Right cardiac atrium (tissue), 5 donors: ENCODE results near the gene LRP1B. TPM values are rescaled to one million over a fixed set of nuclear protein-coding genes. Genes with fewer than 3 reads are reported as not detected.
"Not testable (repeated sequence)": the region's sequence is repeated elsewhere in the genome, so short reads cannot be mapped to it uniquely, and the experiment has no call there.

Experiments used
- ATAC-seq, 2 donors: fragments of 200-7000 bp; cut with Tn5 transposase; one replicate each; pipeline versions ENCODE4 v1.8.0 to v1.9.1; 2020; ENCODE audit warnings: moderate library complexity in 2 of 2, mild to moderate bottlenecking in 1 of 2
- DNase-seq, 3 donors: peaks; one replicate each; pipeline ENCODE4 v3.0.0-alpha.2; 2020
- H3K27ac ChIP-seq: one replicate; pipeline ENCODE4 v1.5.1; 2013; ENCODE audit warnings: mild to moderate bottlenecking, low read length, control low read depth, moderate library complexity
- H3K27me3 ChIP-seq: one replicate; pipeline ENCODE4 v1.6.1; 2013; ENCODE audit not compliant: control insufficient read depth, insufficient read depth
- H3K4me1 ChIP-seq: one replicate; pipeline ENCODE4 v1.6.1; 2013; ENCODE audit warnings: low read length; ENCODE audit not compliant: control insufficient read depth, insufficient read depth
- H3K4me3 ChIP-seq: one replicate; pipeline ENCODE4 v1.5.1; 2013; ENCODE audit warnings: low read length, control low read depth
- H3K9me3 ChIP-seq: one replicate; pipeline ENCODE4 v1.6.1; 2013; ENCODE audit warnings: low read length; ENCODE audit not compliant: control insufficient read depth
- WGBS: extraction: QIAGEN DNeasy Blood & Tissue Kit; methylation state at CpG from one replicate; pipeline ENCODE4 v1.1.7; 2013; 5-methylcytosine and 5-hydroxymethylcytosine counted together
- intact Hi-C, 4 donors: fragments of 100-400 bp; cut with DNase I; formaldehyde crosslinking; loops; one replicate each; pipeline versions ENCODE4 v1.11.0 to v1.14.0; 2022 to 2023
- polyA plus RNA-seq: library from polyadenylated mRNA; stranded (reverse); fragments of 200-250 nt; gene quantifications from one replicate; pipeline ENCODE4 v1.2.3, GENCODE V29; 2013
- total RNA-seq, 4 donors: library from RNA; stranded (reverse); fragmentation: NEBNext Ultra II Directional; extraction: Animal tissue kit (Norgen Biotek cat#: 25700); gene quantifications; one replicate each; pipeline ENCODE4 v1.2.1, GENCODE V29; 2021
- donor health status: healthy with polysubstance abuse.
- donor health status: DM: no; HTN: yes; CAD: no.
- donor health status: DM: no; HTN: no; CAD: no.
- donor health status: DM: no; HTN: yes; CAD: no; lungs with severe emphysema.
- donor health status: DM: yes; HTN: yes; CAD: no.

Gene LRP1B
- total and polyA plus RNA-seq, 5 donors = 0.21 to 1.8 (median 0.34) TPM

GRCh38 chr2:140454717-140455116 lies 1676.1 kb downstream of the LRP1B start:
- DNase-seq = no peak
- 49% methylated on average over 3 of the region's 3 CpGs for WGBS
- ATAC-seq = peak in 1 of 2 donors; percentile 39
- Histone ChIP-seq H3K9me3 (no peaks in the 10 kb centered on the region), H3K4me1 (no peaks in the 10 kb centered on the region), H3K27me3 (no peaks in the 10 kb centered on the region), H3K27ac (no peak overlapping the region), H3K4me3 (no peak overlapping the region)
- intact Hi-C loops = no loop called here

DNA sequence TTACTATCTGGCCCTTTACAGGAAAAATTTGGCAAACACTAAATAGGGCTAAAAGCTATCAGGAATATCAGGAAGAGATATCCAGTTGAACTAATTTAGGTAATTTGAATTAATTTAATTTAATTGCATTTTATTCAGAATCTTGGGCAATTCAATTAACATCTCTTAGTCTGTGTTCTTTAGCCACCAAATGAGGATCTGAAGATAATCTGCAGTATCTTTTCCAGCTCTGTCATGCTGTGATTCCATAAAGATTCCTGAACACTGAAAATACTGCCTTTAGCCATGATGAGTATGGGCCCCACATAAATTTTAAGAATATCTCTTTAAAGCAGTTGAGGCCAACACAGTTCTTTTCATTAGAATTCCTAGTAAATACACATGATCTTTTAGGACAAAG lies 1679.5 kb downstream of the LRP1B start:
- H3K27me3 ChIP-seq = no peaks in the 10 kb centered on the region
- H3K27ac ChIP-seq = no peak overlapping the region
- ATAC-seq = no peak
- no peak for DNase-seq
- no peaks in the 10 kb centered on the region for H3K4me1 ChIP-seq
- intact Hi-C loops = no loop called here
- no peaks in the 10 kb centered on the region for H3K9me3 ChIP-seq
- H3K4me3 ChIP-seq = no peak overlapping the region

DNA sequence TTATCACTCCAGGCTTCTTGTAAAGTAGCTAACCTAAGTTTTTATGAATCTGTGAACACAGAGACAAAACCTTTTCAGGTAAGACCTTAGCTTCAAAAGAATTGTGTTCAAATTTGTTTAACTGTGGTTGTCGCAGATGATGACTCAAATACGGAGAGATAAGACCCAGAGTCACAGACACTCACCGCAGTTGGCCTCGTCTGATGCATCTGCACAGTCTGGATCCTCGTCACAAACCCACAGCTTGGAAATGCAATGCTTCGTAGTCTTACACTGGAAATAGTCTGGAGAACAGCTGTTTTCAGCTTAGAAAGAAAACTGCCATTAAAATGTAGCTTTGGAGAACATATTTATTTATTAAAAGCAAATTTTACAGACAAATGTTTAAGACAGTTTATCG lies 1688.5 kb downstream of the LRP1B start:
- Histone ChIP-seq H3K9me3 (no peaks in the 10 kb centered on the region), H3K4me3 (no peak overlapping the region), H3K27me3 (no peaks in the 10 kb centered on the region), H3K4me1 (no peaks in the 10 kb centered on the region), H3K27ac (no peak overlapping the region)
- DNase-seq = no peak
- ATAC-seq = no peak
- WGBS = 45% methylated on average over 7 of the region's 7 CpGs
- intact Hi-C loops = no loop called here

GRCh38 chr2:140440815-140441214 lies 1690.0 kb downstream of the LRP1B start:
- no peak overlapping the region for H3K4me3 ChIP-seq
- WGBS = 39% methylated on average over 2 of the region's 2 CpGs
- intact Hi-C loops = no loop called here
- ATAC-seq (no peak), DNase-seq (no peak)
- no peaks in the 10 kb centered on the region for H3K27me3 ChIP-seq
- no peak overlapping the region for H3K27ac ChIP-seq
- H3K9me3 ChIP-seq = no peaks in the 10 kb centered on the region
- H3K4me1 ChIP-seq = no peaks in the 10 kb centered on the region

GRCh38 chr2:140436936-140437335 lies 1693.9 kb downstream of the LRP1B start:
- Histone ChIP-seq H3K4me1 (no peaks in the 10 kb centered on the region), H3K27ac (no peak overlapping the region), H3K27me3 (no peaks in the 10 kb centered on the region), H3K4me3 (no peak overlapping the region), H3K9me3 (no peaks in the 10 kb centered on the region)
- intact Hi-C loops = no loop called here
- ATAC-seq (no peak), DNase-seq (no peak)
- WGBS = 47% methylated on average over 5 of the region's 5 CpGs

GRCh38 chr2:140427033-140427432 lies 1703.8 kb downstream of the LRP1B start:
- H3K27me3 ChIP-seq, H3K27ac ChIP-seq, ATAC-seq, H3K4me3 ChIP-seq, H3K4me1 ChIP-seq, intact Hi-C loops, H3K9me3 ChIP-seq, DNase-seq: not testable (repeated sequence)
- 93% methylated on average over 18 of the region's 18 CpGs for WGBS

GRCh38 chr2:140424471-140424870 lies 1706.3 kb downstream of the LRP1B start:
- 51% methylated on average over 2 of the region's 2 CpGs for WGBS
- no peak for ATAC-seq

DNA sequence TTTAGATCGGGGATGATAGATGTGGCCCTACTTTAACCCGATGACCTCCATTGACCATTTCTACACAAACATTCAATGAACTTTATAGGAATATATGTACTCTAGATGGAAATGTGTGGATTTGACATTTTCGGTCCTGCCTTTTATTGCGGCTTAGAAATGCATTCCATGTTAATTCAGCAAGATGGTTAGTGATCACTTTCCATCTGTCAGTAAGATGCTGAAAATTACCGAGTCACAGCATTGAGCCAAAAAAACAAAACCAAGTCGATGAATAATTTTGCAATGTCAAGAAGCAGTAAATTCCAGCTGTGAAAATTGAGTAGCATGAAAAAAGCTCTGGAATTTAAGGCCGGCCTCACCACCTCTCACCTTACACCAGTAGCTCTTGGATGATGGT lies 1708.1 kb downstream of the LRP1B start:
- 89% methylated on average over 7 of the region's 7 CpGs for WGBS
- intact Hi-C loops = no loop called here

More at GRCh38 chr2:140424471-140424870, 1706.3 kb downstream of the LRP1B start:
- Histone ChIP-seq H3K27ac (no peak overlapping the region), H3K9me3 (no peaks in the 10 kb centered on the region), H3K4me1 (no peaks in the 10 kb centered on the region), H3K4me3 (no peak overlapping the region), H3K27me3 (no peaks in the 10 kb centered on the region)
- intact Hi-C loops = no loop called here
- no peak for DNase-seq

GRCh38 chr2:140417504-140417903 lies 1713.3 kb downstream of the LRP1B start:
- no peak for ATAC-seq
- Histone ChIP-seq H3K9me3 (no peaks in the 10 kb centered on the region), H3K27ac (no peak overlapping the region), H3K4me3 (no peak overlapping the region), H3K27me3 (no peaks in the 10 kb centered on the region), H3K4me1 (no peaks in the 10 kb centered on the region)
- WGBS = 69% methylated on average over 3 of the region's 3 CpGs
- no peak for DNase-seq
- intact Hi-C loops = no loop called here

More for the DNA sequence above, 1708.1 kb downstream of the LRP1B start:
- Histone ChIP-seq H3K9me3 (no peaks in the 10 kb centered on the region), H3K27ac (no peak overlapping the region), H3K4me1 (no peaks in the 10 kb centered on the region), H3K27me3 (no peaks in the 10 kb centered on the region), H3K4me3 (no peak overlapping the region)
- DNase-seq = no peak
- no peak for ATAC-seq

GRCh38 chr2:140416577-140416976 lies 1714.2 kb downstream of the LRP1B start:
- DNase-seq (no peak), ATAC-seq (no peak)
- no peak overlapping the region for H3K4me3 ChIP-seq
- no peaks in the 10 kb centered on the region for H3K9me3 ChIP-seq
- WGBS = 70% methylated on average over 1 of the region's 1 CpG
- H3K27ac ChIP-seq = no peak overlapping the region
- H3K4me1 ChIP-seq = no peaks in the 10 kb centered on the region
- no peaks in the 10 kb centered on the region for H3K27me3 ChIP-seq
- intact Hi-C loops = no loop called here

DNA sequence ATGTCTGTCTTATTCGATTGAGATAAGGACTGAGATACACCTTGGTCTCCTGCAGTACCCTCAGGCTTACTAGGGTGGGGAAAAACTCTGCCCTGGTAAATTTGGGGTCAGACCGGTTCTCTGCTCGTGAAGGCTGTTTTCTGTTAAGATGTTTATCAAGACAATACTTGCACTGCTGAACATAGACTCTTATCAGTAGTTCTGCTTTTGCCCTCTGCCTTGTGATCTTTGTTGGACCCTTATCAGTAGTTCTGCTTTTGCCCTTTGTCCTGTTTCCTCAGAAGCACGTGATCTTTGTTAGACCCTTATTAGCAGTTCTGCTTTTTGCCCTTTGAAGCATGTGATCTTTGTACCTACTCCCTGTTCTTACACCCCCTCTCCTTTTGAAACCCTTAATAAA lies 1715.8 kb downstream of the LRP1B start:
- H3K4me3 ChIP-seq, H3K9me3 ChIP-seq, H3K4me1 ChIP-seq, ATAC-seq, H3K27me3 ChIP-seq, H3K27ac ChIP-seq, DNase-seq, intact Hi-C loops: not testable (repeated sequence)
- 40% methylated on average over 4 of the region's 4 CpGs for WGBS

DNA sequence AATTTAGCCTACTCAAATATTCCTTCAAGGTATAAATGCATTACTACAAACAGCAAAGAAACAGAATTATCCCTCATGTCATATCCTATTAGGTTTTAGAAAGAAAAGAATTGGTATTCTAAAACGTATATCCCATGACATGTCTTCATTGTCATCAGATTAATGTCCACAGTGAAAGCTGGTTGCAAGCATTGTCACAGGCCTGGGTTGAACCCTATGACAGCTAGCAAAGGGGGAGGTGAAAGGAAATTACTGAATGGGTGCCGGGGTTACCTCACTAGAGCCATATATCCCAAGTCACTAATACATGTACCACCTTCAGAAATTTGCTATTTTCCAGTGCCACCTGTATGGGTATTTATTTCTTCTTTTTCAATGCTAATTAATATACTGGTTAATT lies 1720.1 kb downstream of the LRP1B start:
- DNase-seq (no peak), ATAC-seq (no peak)
- Histone ChIP-seq H3K27ac (no peak overlapping the region), H3K4me3 (no peak overlapping the region), H3K9me3 (no peaks in the 10 kb centered on the region), H3K4me1 (no peaks in the 10 kb centered on the region), H3K27me3 (no peaks in the 10 kb centered on the region)
- 76% methylated on average over 2 of the region's 2 CpGs for WGBS
- intact Hi-C loops = no loop called here
